Activated naive CD4-positive, alpha-beta T cell treated with anti-CD3 and anti-CD28 coated beads, Interleukin-2, amount 10 ng/mL, durations not matched to agents 7 days and 5 days (primary cell): ENCODE results near the gene EPB42.
A peak's percentile ranks its signal among the peaks of the same experiment; 100 is the strongest.
"Not testable (repeated sequence)": the region's sequence is repeated elsewhere in the genome, so short reads cannot be mapped to it uniquely, and the experiment has no call there.

Experiments used
- CTCF ChIA-PET: fragments of 350-600 bp; sonication (Branson Sonifier 250); formaldehyde crosslinking; loops from one replicate; lab custom pipeline; 2021; ENCODE audit warnings: antibody characterized with exemption; lab: Charles Lee
- DNase-seq: peaks from one replicate; pipeline ENCODE4 v3.0.0-alpha.2; 2020
- H3K27ac Mint-ChIP-seq: one replicate; pipeline ENCODE4 v1.8.0; 2021; ENCODE audit warnings: mild to moderate bottlenecking, moderate library complexity, mixed read lengths
- H3K27me3 Mint-ChIP-seq: one replicate; pipeline ENCODE4 v1.8.0; 2021; ENCODE audit warnings: mild to moderate bottlenecking, mixed read lengths
- H3K36me3 Mint-ChIP-seq: one replicate; pipeline ENCODE4 v1.8.0; 2021; ENCODE audit warnings: mixed read lengths
- H3K4me1 Mint-ChIP-seq: one replicate; pipeline ENCODE4 v1.8.0; 2021; ENCODE audit warnings: mixed read lengths
- H3K4me3 Mint-ChIP-seq: one replicate; pipeline ENCODE4 v1.8.0; 2021; ENCODE audit warnings: mild to moderate bottlenecking, moderate library complexity, mixed read lengths
- H3K9me3 Mint-ChIP-seq: one replicate; pipeline ENCODE4 v1.8.0; 2021; ENCODE audit warnings: mixed read lengths

Gene EPB42

GRCh38 chr15:43232289-43232874 lies 11.6 kb upstream of the EPB42 start:
- CTCF ChIA-PET, result interaction anchor here (1.6 to 5.7 kb wide), 3 partner anchors 9 to 53 kb away, joined by 3 to 28 read pairs (median 11); partner anchors contain the start of gene TGM5

GRCh38 chr15:43230640-43231115 lies 9.9 kb upstream of the EPB42 start:
- Mint-ChIP-seq H3K9me3 (no peaks in the 10 kb centered on the region), H3K4me1 (no peaks in the 10 kb centered on the region), H3K36me3 (no peaks in the 10 kb centered on the region), H3K4me3 (no peak overlapping the region), H3K27me3 (peaks cover 39% of the 10 kb centered on the region), H3K27ac (no peak overlapping the region)
- DNase-seq, result peak; percentile 6
- CTCF ChIA-PET, result interaction anchor here (1.2 to 7.4 kb wide), 4 partner anchors 10 to 54 kb away, joined by 4 to 199 read pairs (median 16); partner anchors contain the start of gene TGM5

More at GRCh38 chr15:43232289-43232874, 11.6 kb upstream of the EPB42 start:
- Mint-ChIP-seq H3K27me3 (peaks cover 41% of the 10 kb centered on the region), H3K4me3 (no peak overlapping the region), H3K9me3 (no peaks in the 10 kb centered on the region), H3K36me3 (no peaks in the 10 kb centered on the region), H3K27ac (no peak overlapping the region), H3K4me1 (no peaks in the 10 kb centered on the region)
- DNase-seq, result no peak

- peaks cover 33% of the 10 kb centered on the region for H3K27me3 Mint-ChIP-seq
These were observed 9.2 kb upstream of the EPB42 start for GRCh38 chr15:43229977-43230376.

GRCh38 chr15:43226436-43227305 lies 5.9 kb upstream of the EPB42 start:
- Mint-ChIP-seq H3K4me1 (peaks cover 2% of the 10 kb centered on the region), H3K36me3 (no peaks in the 10 kb centered on the region), H3K9me3 (no peaks in the 10 kb centered on the region), H3K4me3 (no peak overlapping the region), H3K27me3 (peaks cover 17% of the 10 kb centered on the region), H3K27ac (no peak overlapping the region)
- CTCF ChIA-PET, result interaction anchor here (0.8 to 7.4 kb wide), 17 partner anchors 9 to 938 kb away, joined by 3 to 199 read pairs (median 6); partner anchors contain the start of gene TGM5
- DNase-seq, result no peak

More at GRCh38 chr15:43229977-43230376, 9.2 kb upstream of the EPB42 start:
- H3K36me3 Mint-ChIP-seq, result no peaks in the 10 kb centered on the region
- H3K4me3 Mint-ChIP-seq, result no peak overlapping the region
- no peak for DNase-seq
- CTCF ChIA-PET, result interaction anchor here (1.2 to 7.4 kb wide), 4 partner anchors 11 to 55 kb away, joined by 4 to 199 read pairs (median 16); partner anchors contain the start of gene TGM5
- no peak overlapping the region for H3K27ac Mint-ChIP-seq
- H3K9me3 Mint-ChIP-seq, result no peaks in the 10 kb centered on the region
- peaks cover 2% of the 10 kb centered on the region for H3K4me1 Mint-ChIP-seq

GRCh38 chr15:43225950-43226255 lies 5.1 kb upstream of the EPB42 start:
- peaks cover 17% of the 10 kb centered on the region for H3K27me3 Mint-ChIP-seq
- H3K27ac Mint-ChIP-seq, H3K4me1 Mint-ChIP-seq, DNase-seq, H3K36me3 Mint-ChIP-seq, H3K4me3 Mint-ChIP-seq, H3K9me3 Mint-ChIP-seq: not testable (repeated sequence)
- CTCF ChIA-PET, result interaction anchor here (0.8 to 7.4 kb wide), 29 partner anchors 9 to 937 kb away, joined by 3 to 199 read pairs (median 5); partner anchors contain the start of gene TGM5

- H3K27ac Mint-ChIP-seq, result no peak overlapping the region
- peaks cover 13% of the 10 kb centered on the region for H3K27me3 Mint-ChIP-seq
- H3K4me1 Mint-ChIP-seq, result peaks cover 2% of the 10 kb centered on the region
- DNase-seq, result peak; percentile 63
- H3K4me3 Mint-ChIP-seq, result no peak overlapping the region
- H3K36me3 Mint-ChIP-seq, result no peaks in the 10 kb centered on the region
- CTCF ChIA-PET, result interaction anchor here (0.6 to 7.4 kb wide), 32 partner anchors 10 to 937 kb away, joined by 3 to 199 read pairs (median 4); partner anchors contain the start of gene TGM5
- H3K9me3 Mint-ChIP-seq, result no peaks in the 10 kb centered on the region
These were observed 4.6 kb upstream of the EPB42 start for GRCh38 chr15:43225201-43225949.

- DNase-seq, result no peak
- no peak overlapping the region for H3K27ac Mint-ChIP-seq
- H3K4me1 Mint-ChIP-seq, result peaks cover 2% of the 10 kb centered on the region
- peaks cover 28% of the 10 kb centered on the region for H3K27me3 Mint-ChIP-seq
- H3K9me3 Mint-ChIP-seq, result peaks cover 2% of the 10 kb centered on the region
- no peak overlapping the region for H3K4me3 Mint-ChIP-seq
- H3K36me3 Mint-ChIP-seq, result no peaks in the 10 kb centered on the region
- CTCF ChIA-PET, result interaction anchor here (0.9 to 2.7 kb wide), 2 partner anchors 58 to 64 kb away, joined by 4 to 13 read pairs; no protein-coding TSS in a partner anchor
These were observed 604 bp upstream of the EPB42 start for GRCh38 chr15:43221422-43221821.

- peaks cover 28% of the 10 kb centered on the region for H3K27me3 Mint-ChIP-seq
- no peak for DNase-seq
- H3K9me3 Mint-ChIP-seq, result peaks cover 2% of the 10 kb centered on the region
- no peaks in the 10 kb centered on the region for H3K36me3 Mint-ChIP-seq
- no peak overlapping the region for H3K27ac Mint-ChIP-seq
- H3K4me3 Mint-ChIP-seq, result no peak overlapping the region
- no peaks in the 10 kb centered on the region for H3K4me1 Mint-ChIP-seq
- CTCF ChIA-PET, result interaction anchor here (0.9 kb wide), 1 partner anchor 65 kb away, joined by 3 read pairs; no protein-coding TSS in a partner anchor
These were observed 589 bp downstream of the EPB42 start for GRCh38 chr15:43219929-43220928.

- CTCF ChIA-PET, result interaction anchor here (1.9 kb wide), 1 partner anchor 10 kb away, joined by 4 read pairs; no protein-coding TSS in a partner anchor
- no peak overlapping the region for H3K4me3 Mint-ChIP-seq
- H3K9me3 Mint-ChIP-seq, result peaks cover 2% of the 10 kb centered on the region
- no peaks in the 10 kb centered on the region for H3K36me3 Mint-ChIP-seq
- H3K27me3 Mint-ChIP-seq, result peaks cover 28% of the 10 kb centered on the region
- H3K27ac Mint-ChIP-seq, result no peak overlapping the region
- DNase-seq, result peak; percentile 27
- H3K4me1 Mint-ChIP-seq, result no peaks in the 10 kb centered on the region
These were observed 1.7 kb downstream of the EPB42 start for GRCh38 chr15:43218908-43219706.

- no peaks in the 10 kb centered on the region for H3K36me3 Mint-ChIP-seq
- H3K4me3 Mint-ChIP-seq, result no peak overlapping the region
- H3K9me3 Mint-ChIP-seq, result peaks cover 2% of the 10 kb centered on the region
- CTCF ChIA-PET, result interaction anchor here (1.2 to 4.5 kb wide), 2 partner anchors 9 to 53 kb away, joined by 3 to 23 read pairs; no protein-coding TSS in a partner anchor
- DNase-seq, result no peak
- H3K27ac Mint-ChIP-seq, result no peak overlapping the region
- peaks cover 44% of the 10 kb centered on the region for H3K27me3 Mint-ChIP-seq
- H3K4me1 Mint-ChIP-seq, result no peaks in the 10 kb centered on the region
These were observed 4.9 kb downstream of the EPB42 start for GRCh38 chr15:43215961-43216360.

GRCh38 chr15:43214592-43215295 lies 6.1 kb downstream of the EPB42 start:
- Mint-ChIP-seq H3K27me3 (peaks cover 50% of the 10 kb centered on the region), H3K9me3 (peaks cover 2% of the 10 kb centered on the region), H3K36me3 (no peaks in the 10 kb centered on the region), H3K4me1 (no peaks in the 10 kb centered on the region), H3K4me3 (no peak overlapping the region), H3K27ac (no peak overlapping the region)
- CTCF ChIA-PET, result interaction anchor here (0.6 to 4.5 kb wide), 3 partner anchors 10 to 141 kb away, joined by 4 to 23 read pairs (median 13); no protein-coding TSS in a partner anchor
- DNase-seq, result no peak
